GM12801 (cell line): ENCODE results near the gene DDX41.

Experiments used
- TF ChIP-seq, protein P1 (sequence below): IDR thresholded peaks from one replicate; pipeline ENCODE4 v1.5.1; 2011; ENCODE audit warnings: control low read depth; ENCODE audit not compliant: insufficient read length; ENCODE audit errors: extremely low read depth

Gene DDX41

DNA sequence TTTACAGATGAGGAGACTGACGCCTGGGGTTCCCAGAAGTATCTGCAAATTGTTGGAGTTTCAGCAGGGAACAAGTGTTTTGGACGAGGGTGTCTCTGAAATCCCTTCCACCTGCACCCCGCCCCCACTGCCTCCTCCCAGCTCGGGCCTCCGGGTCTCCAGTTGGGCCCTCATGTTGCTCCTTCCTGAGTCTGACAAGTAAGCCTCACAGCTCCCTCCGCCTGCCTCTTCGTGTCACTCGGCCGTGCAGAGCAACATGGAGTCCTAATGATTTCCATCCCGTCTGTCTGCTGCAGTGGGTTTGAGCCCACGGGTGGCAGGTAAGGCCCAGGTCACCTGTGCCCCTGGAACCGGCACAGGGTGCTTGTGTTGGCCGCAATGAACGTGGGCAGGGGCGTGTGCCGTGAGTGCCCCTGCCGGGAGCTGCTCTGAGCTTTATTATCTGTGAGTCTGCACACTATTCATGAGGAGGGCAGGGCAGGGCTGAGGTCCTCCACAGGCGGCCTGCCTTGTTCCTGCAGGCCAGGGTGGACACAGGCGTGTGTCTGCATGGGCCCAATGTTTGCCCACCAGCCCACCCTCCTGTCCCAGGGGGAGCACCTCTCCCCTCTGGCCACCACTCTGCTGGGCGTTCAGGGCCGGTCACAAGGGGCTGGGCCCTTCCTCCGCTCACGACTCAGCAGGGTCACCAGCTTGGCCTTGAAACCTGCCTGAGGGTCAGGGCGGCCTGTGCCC lies 13.2 kb downstream of the DDX41 start:
- TF ChIP-seq, protein P1, sequence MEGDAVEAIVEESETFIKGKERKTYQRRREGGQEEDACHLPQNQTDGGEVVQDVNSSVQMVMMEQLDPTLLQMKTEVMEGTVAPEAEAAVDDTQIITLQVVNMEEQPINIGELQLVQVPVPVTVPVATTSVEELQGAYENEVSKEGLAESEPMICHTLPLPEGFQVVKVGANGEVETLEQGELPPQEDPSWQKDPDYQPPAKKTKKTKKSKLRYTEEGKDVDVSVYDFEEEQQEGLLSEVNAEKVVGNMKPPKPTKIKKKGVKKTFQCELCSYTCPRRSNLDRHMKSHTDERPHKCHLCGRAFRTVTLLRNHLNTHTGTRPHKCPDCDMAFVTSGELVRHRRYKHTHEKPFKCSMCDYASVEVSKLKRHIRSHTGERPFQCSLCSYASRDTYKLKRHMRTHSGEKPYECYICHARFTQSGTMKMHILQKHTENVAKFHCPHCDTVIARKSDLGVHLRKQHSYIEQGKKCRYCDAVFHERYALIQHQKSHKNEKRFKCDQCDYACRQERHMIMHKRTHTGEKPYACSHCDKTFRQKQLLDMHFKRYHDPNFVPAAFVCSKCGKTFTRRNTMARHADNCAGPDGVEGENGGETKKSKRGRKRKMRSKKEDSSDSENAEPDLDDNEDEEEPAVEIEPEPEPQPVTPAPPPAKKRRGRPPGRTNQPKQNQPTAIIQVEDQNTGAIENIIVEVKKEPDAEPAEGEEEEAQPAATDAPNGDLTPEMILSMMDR: no peak

DNA sequence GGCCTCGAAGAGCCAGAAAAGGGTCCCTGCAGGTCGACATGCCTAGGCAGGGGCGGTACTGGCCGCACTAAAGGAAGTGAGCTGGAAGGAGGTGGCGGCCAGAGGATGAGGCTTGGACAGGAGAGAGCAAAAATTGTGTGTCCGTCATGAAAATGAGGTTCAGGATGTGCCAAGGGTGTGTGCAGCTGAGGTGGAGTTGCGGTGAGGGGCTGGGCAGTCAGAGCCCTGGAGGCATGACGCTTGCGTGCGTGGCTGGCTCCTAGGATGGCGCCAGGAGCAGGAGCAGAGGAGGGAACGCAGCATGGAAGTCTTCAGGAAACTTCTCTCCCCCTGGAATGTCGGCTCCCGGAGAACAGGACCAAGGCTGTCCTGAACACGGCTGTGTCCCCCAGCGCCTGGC lies 13.9 kb downstream of the DDX41 start:
- TF ChIP-seq, protein P1: no peak

DNA sequence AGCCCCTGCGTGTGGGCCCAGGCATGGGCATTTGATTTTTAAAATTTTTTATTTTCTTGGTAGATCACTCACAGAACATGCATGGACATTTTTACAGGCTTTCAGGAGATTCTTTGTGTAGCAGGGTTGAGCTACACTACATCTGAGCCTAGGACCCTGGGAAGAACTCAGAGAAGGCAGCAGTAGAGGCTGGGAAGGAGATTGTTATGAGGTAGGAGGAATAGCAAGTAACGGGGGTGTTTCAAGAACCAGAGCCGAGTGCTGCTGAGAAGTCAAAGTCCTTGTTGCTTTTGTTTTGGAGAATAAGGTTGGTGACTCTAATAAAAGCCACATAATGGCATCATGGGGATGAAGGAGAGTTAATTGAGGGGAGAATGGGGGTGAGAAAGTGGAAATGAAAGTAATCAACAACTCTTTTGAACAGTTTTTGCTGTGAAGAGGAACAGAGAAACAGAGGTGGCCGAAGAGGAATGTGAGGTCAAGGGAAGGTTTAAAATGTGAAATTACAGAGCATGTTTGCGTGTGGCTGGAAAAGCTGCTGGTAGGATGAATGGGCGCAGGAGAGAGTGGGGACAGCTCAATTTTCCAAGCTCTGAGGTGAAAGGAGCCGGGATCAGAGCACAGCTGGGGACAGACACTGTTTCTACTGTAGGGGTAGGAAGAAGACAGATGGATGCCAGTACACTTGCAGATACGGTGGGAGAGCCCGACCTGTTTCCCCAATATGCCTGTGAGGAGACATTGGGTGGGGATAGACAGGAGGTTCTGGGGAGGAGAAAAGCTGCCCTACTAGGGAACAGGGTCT lies 14.7 kb downstream of the DDX41 start:
- TF ChIP-seq, protein P1: no peak

DNA sequence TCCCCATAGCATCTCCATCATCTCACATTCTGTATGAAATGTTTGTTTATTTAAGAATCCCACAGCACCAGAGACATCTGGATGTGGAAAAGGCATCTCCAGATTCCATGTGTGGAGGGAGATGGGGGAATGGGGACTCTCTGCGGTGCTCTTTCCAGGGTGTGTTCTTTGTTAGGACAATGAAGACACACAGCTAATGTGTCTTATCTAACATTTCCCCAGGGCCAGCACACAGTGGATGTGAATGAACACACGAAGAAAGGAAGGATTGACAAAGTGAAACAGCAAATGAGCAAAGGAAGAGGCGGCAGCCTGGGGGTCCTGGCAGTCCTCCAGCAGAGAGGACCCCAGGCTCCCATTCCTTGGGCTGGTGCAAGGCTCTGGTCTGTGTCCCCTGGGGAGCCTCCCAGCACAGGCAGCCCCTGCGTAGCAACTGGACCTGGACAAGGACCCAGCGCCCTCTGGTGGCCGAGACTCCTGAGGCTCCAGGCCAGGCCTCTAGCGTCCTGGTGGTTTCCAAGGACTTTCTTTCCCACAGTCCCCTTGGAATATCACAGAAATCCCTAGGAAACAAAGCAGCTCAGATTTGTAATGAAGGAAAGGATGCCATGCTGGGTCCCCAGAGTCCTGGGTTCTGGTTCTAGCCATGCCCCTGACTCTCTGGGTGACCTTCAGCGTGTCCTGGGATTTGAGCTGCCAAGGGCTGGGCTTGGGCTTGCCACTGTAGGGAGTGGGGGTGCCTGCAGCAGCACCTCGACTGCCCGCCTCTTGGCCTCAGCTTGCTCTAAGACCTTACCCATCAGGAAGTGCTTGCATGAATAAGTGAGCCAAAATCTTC lies 15.9 kb downstream of the DDX41 start:
- TF ChIP-seq, protein P1: no peak

DNA sequence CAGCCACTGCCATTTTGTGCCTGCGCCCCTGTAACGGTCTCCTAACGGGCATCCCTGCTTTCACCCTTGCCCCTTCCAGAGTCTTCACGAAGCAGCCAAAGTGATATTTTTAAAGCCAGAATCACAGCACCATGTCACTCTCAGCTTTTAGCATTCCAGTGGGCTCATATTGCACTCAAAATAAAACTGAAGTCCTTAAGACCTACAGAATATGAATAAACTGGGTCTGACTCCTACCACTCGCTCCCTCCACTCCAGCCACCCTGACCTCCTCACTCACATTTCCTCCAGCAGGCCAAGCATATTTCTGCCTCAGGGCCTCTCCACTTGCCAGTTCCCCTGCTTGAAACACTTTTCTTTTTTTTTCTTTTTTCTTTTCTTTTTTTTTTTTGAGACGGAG lies 16.9 kb downstream of the DDX41 start:
- TF ChIP-seq, protein P1: no peak

DNA sequence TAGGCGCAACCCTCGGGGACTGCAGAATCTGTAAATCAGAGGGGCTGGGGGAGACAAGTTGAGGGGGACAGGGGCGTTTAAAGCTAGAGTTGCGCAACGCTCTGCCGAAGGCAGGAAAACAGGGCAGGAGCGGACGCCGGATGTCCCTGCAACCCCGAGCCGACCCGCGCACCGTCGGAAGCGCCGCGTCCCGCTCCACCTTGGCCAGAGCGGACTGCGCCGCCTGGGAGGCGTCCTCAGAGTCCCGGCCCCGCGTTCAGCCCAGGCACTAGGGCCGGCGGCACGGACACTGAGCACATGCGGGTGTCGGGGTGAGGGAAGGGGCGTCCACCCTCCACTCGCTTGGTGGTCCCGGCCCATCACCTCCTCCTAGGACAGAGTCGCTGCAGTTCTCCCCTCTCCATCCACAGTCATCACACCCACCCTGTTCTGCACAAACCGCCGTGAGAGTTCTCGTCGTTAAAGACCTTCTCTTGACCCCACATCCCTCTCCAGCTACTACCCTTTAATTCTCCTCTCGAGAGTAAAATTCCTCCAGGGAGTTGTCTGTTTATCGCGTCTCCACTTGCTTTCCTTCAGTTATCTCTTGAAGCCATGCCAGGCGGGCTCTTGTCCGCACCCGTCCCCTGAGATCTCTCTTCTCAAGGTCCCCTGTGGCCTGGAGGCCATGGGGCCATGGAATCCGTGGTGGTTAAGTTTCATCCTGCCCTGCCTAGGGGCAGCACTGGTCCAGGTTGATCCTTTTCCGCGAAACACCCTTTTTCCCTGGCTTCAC lies 18.6 kb downstream of the DDX41 start:
- TF ChIP-seq, protein P1: no peak
